ENCODE data around the gene DGKG. TPM values are rescaled to one million over a fixed set of nuclear protein-coding genes. Genes with fewer than 3 reads are reported as not detected.

DGKG gene
- total and polyA plus RNA-seq, 9 of the 15 experiments (the other 6 are each of a cell fraction or from before 2014, with no cell fraction given): 0.01 to 0.36 (median 0.15) TPM

DNA sequence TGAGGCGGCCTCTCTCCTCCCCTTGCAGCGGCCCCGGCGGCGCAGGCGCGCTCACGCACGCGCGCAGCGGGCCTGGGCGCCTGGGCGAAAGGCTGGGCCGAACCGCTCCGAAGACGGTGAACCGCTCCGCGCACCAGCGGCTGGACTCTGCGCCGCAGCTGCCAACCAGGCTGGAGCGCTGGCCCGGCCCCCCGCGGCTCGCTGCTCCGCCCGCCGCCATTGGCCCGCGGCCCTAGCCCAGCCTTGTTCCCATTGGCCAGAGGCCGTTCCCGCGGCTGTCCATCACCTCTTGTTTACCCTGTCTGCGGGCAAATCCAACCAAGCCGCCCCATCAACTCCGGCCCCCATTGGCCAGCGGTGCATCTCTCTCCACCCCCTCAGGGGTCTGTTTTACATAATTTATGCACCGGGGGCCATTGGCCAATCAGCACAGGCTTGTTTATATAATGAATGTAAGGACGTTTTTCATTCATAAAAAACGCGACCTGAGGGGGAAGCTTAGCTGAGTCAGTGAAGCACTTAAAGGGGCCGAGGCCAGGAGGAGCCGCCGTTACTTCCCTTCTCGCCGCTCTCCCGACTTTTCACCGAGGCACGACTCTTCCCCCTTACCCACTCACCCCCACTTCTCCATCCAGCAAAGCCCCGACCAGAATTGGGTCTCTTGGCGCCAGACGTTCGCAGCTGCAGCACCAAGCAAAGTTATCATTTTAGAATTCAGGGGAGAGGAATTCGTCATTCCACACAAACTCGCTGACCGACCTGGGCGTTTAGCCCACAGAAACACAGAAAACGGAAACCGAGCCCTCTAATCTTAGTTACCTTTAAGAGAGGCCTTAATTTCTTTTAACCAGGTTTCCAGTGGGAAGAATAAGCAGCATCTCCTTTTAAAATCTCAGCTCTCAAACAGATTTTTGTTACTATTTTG is 252.8 kb downstream of the DGKG start, which contains the start of gene ETV5 (continued):
- TF ChIP-seq, protein P1, sequence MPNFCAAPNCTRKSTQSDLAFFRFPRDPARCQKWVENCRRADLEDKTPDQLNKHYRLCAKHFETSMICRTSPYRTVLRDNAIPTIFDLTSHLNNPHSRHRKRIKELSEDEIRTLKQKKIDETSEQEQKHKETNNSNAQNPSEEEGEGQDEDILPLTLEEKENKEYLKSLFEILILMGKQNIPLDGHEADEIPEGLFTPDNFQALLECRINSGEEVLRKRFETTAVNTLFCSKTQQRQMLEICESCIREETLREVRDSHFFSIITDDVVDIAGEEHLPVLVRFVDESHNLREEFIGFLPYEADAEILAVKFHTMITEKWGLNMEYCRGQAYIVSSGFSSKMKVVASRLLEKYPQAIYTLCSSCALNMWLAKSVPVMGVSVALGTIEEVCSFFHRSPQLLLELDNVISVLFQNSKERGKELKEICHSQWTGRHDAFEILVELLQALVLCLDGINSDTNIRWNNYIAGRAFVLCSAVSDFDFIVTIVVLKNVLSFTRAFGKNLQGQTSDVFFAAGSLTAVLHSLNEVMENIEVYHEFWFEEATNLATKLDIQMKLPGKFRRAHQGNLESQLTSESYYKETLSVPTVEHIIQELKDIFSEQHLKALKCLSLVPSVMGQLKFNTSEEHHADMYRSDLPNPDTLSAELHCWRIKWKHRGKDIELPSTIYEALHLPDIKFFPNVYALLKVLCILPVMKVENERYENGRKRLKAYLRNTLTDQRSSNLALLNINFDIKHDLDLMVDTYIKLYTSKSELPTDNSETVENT (CRISPR knock-in tag; IDR thresholded peaks at IDR 0.05): peak; percentile 81
- TF ChIP-seq SRSF7 (optimal IDR thresholded peaks at IDR 0.05; ENCODE audit: low read depth, low read length): no peak
- TF ChIP-seq SUPT5H (IDR thresholded peaks at IDR 0.05): peak; percentile 54
- TF ChIP-seq, protein P2, sequence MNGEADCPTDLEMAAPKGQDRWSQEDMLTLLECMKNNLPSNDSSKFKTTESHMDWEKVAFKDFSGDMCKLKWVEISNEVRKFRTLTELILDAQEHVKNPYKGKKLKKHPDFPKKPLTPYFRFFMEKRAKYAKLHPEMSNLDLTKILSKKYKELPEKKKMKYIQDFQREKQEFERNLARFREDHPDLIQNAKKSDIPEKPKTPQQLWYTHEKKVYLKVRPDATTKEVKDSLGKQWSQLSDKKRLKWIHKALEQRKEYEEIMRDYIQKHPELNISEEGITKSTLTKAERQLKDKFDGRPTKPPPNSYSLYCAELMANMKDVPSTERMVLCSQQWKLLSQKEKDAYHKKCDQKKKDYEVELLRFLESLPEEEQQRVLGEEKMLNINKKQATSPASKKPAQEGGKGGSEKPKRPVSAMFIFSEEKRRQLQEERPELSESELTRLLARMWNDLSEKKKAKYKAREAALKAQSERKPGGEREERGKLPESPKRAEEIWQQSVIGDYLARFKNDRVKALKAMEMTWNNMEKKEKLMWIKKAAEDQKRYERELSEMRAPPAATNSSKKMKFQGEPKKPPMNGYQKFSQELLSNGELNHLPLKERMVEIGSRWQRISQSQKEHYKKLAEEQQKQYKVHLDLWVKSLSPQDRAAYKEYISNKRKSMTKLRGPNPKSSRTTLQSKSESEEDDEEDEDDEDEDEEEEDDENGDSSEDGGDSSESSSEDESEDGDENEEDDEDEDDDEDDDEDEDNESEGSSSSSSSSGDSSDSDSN (IDR thresholded peaks at IDR 0.05; ENCODE audit: borderline replicate concordance in 1 of 2, low read depth in 2 of 2, low read length in 2 of 2): peak; percentile 48 to 56; a peak in 2 of 4 replicates
- 0 out of 2 replicates have a peak, but pooled peaks have one; percentile 6 for TF ChIP-seq JUN (IDR thresholded peaks at IDR 0.05; ENCODE audit: borderline replicate concordance, low read depth, low read length)
- no peak for TF ChIP-seq JUN (CRISPR knock-in tag; IDR thresholded peaks at IDR 0.05; ENCODE audit: borderline replicate concordance)
- TF ChIP-seq MCM3 (IDR thresholded peaks at IDR 0.05): no peak
- TF ChIP-seq ATF7 (IDR thresholded peaks at IDR 0.05): peak; percentile 79
- TF ChIP-seq KLF16 (IDR thresholded peaks at IDR 0.05): no peak
- TF ChIP-seq, protein P3, sequence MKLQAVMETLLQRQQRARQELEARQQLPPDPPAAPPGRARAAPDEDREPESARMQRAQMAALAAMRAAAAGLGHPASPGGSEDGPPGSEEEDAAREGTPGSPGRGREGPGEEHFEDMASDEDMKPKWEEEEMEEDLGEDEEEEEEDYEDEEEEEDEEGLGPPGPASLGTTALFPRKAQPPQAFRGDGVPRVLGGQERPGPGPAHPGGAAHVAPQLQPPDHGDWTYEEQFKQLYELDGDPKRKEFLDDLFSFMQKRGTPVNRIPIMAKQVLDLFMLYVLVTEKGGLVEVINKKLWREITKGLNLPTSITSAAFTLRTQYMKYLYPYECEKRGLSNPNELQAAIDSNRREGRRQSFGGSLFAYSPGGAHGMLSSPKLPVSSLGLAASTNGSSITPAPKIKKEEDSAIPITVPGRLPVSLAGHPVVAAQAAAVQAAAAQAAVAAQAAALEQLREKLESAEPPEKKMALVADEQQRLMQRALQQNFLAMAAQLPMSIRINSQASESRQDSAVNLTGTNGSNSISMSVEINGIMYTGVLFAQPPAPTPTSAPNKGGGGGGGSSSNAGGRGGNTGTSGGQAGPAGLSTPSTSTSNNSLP (IDR thresholded peaks at IDR 0.05; ENCODE audit: borderline replicate concordance, low read depth, low read length): peak; percentile 65; the same call in 1 of the 2 replicates
- TF ChIP-seq, protein P4, sequence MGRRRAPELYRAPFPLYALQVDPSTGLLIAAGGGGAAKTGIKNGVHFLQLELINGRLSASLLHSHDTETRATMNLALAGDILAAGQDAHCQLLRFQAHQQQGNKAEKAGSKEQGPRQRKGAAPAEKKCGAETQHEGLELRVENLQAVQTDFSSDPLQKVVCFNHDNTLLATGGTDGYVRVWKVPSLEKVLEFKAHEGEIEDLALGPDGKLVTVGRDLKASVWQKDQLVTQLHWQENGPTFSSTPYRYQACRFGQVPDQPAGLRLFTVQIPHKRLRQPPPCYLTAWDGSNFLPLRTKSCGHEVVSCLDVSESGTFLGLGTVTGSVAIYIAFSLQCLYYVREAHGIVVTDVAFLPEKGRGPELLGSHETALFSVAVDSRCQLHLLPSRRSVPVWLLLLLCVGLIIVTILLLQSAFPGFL (CRISPR knock-in tag; IDR thresholded peaks at IDR 0.05): no peak
- TF ChIP-seq, protein P5, sequence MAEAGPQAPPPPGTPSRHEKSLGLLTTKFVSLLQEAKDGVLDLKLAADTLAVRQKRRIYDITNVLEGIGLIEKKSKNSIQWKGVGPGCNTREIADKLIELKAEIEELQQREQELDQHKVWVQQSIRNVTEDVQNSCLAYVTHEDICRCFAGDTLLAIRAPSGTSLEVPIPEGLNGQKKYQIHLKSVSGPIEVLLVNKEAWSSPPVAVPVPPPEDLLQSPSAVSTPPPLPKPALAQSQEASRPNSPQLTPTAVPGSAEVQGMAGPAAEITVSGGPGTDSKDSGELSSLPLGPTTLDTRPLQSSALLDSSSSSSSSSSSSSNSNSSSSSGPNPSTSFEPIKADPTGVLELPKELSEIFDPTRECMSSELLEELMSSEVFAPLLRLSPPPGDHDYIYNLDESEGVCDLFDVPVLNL (CRISPR knock-in tag; IDR thresholded peaks at IDR 0.05; ENCODE audit: low read depth): no peak
- TF ChIP-seq POLR2B (IDR thresholded peaks at IDR 0.05; ENCODE audit: low read depth, partially characterized antibody): peak; percentile 55
- TF ChIP-seq NR2C2 (CRISPR knock-in tag; IDR thresholded peaks at IDR 0.05): 0 out of 2 replicates have a peak, but pooled peaks have one; percentile 38
- 0 out of 2 replicates have a peak, but pooled peaks have one; percentile 17 for TF ChIP-seq NR2C2 (tag; IDR thresholded peaks at IDR 0.05)
- peak; percentile 39 to 43; a peak in 1 of 4 replicates for TF ChIP-seq KDM1A (IDR thresholded peaks at IDR 0.05)
- TF ChIP-seq TAF1 (IDR thresholded peaks at IDR 0.05; ENCODE audit: control insufficient read depth, extremely low read depth, insufficient read depth, low read length, severe bottlenecking): peak; percentile 91
- TF ChIP-seq NRF1 (conservative IDR thresholded peaks at IDR 0.05 in 1 of 2, IDR thresholded peaks at IDR 0.05 in 1 of 2): peak; percentile 91 to 92
